Measurements from ENCODE around the gene DNAJA2. TPM values are rescaled to one million over a fixed set of nuclear protein-coding genes. Genes with fewer than 3 reads are reported as not detected.
"Not testable (repeated sequence)": the region's sequence is repeated elsewhere in the genome, so short reads cannot be mapped to it uniquely, and the experiment has no call there.

Gene DNAJA2
- total and polyA plus RNA-seq, 9 of the 15 experiments (the other 6 are each of a cell fraction or from before 2014, with no cell fraction given): 24.1 to 75.9 (median 50.7) TPM

DNA sequence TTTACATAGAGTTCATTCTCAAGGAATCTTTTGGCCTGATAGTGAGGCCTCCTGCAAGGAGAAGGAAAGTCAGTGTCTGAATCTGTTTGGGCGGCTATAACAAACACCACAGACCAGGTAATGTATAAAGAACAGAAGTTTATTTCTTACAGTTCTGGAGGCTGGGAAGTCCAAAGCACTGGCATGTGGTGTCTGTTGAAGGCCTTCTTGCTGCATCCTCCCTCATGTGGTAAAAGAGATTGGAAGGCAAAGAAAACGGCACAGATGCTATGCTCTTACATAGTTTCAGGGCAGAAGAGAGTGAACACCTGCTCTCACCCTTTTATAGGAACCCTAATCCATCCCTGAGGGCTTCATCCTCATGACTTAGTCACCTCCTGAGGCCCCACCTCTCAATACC is 31.2 kb upstream of the DNAJA2 start (continued):
- TF ChIP-seq, protein P1, sequence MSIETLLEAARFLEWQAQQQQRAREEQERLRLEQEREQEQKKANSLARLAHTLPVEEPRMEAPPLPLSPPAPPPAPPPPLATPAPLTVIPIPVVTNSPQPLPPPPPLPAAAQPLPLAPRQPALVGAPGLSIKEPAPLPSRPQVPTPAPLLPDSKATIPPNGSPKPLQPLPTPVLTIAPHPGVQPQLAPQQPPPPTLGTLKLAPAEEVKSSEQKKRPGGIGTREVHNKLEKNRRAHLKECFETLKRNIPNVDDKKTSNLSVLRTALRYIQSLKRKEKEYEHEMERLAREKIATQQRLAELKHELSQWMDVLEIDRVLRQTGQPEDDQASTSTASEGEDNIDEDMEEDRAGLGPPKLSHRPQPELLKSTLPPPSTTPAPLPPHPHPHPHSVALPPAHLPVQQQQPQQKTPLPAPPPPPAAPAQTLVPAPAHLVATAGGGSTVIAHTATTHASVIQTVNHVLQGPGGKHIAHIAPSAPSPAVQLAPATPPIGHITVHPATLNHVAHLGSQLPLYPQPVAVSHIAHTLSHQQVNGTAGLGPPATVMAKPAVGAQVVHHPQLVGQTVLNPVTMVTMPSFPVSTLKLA (conservative IDR thresholded peaks at IDR 0.05): no peak
- no peak for TF ChIP-seq ZNF695 (CRISPR knock-in tag; IDR thresholded peaks at IDR 0.05)
- TF ChIP-seq, protein P2, sequence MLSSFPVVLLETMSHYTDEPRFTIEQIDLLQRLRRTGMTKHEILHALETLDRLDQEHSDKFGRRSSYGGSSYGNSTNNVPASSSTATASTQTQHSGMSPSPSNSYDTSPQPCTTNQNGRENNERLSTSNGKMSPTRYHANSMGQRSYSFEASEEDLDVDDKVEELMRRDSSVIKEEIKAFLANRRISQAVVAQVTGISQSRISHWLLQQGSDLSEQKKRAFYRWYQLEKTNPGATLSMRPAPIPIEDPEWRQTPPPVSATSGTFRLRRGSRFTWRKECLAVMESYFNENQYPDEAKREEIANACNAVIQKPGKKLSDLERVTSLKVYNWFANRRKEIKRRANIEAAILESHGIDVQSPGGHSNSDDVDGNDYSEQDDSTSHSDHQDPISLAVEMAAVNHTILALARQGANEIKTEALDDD (IDR thresholded peaks at IDR 0.05): no peak

DNA sequence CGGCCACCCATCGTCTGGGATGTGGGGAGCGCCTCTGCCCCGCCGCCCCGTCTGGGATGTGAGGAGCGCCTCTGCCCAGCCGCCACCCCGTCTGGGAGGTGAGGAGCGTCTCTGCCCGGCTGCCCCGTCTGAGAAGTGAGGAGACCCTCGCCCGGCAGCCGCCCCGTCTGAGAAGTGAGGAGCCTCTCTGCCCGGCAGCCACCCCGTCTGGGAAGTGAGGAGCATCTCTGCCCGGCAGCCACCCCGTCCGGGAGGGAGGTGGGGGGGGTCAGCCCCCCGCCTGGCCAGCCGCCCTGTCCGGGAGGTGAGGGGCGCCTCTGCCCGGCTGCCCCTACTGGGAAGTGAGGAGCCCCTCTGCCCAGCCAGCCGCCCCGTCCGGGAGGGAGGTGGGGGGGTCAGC is 26.6 kb upstream of the DNAJA2 start:
- H2AFZ ChIP-seq (ENCODE audit: low read depth, low read length); BruUV-seq (replicated peaks); H3K4me2 ChIP-seq (ENCODE audit: insufficient read depth, low read length); H3K27me3 ChIP-seq (ENCODE audit: control insufficient read depth in 2 of 2, insufficient read depth in 2 of 2, low read length in 2 of 2); H3K9me1 ChIP-seq (ENCODE audit: control insufficient read depth, insufficient read depth, low read length); H3K27ac ChIP-seq (ENCODE audit: extremely low read depth, low read depth, low read length); H4K20me1 ChIP-seq (replicated peaks; ENCODE audit: control insufficient read depth, insufficient read depth, low read length); DNase-seq (ENCODE audit: extremely low read depth in 1 of 4, low spot score in 3 of 4); H3K9ac ChIP-seq (ENCODE audit: insufficient read depth in 1 of 2, low read depth in 2 of 2, low read length in 2 of 2); ATAC-seq; H3K36me3 ChIP-seq (ENCODE audit: control insufficient read depth, insufficient read depth, low read length); H3K9me3 ChIP-seq (replicated peaks; ENCODE audit: control insufficient read depth, insufficient read depth, low read depth, low read length); CTCF ChIA-PET (ENCODE audit: low intra/inter-chr PET ratio); in situ Hi-C loops (cut with MboI); POLR2A ChIA-PET; H3K4me3 ChIP-seq; H3K4me1 ChIP-seq (replicated peaks in 1 of 2; ENCODE audit: control insufficient read depth in 2 of 2, insufficient read depth in 2 of 2, low read length in 2 of 2); intact Hi-C loops (cut with micrococcal nuclease); FAIRE-seq; H3K79me2 ChIP-seq (ENCODE audit: control insufficient read depth, insufficient read depth, low read length): not testable (repeated sequence)
- 20% methylated on average over 1 of the region's 29 CpGs for WGBS (ENCODE audit: insufficient coverage, low coverage, missing lambda C conversion rate)
